Germinal center (tissue), 1 donor: Measurements from ENCODE around the gene ATG12.
A peak's percentile ranks its signal among the peaks of the same experiment; 100 is the strongest.
"Not testable (repeated sequence)": the region's sequence is repeated elsewhere in the genome, so short reads cannot be mapped to it uniquely, and the experiment has no call there.

ENCODE experiments used
- DNase-seq: peaks from one replicate; pipeline ENCODE4 v3.0.0; 2012; ENCODE audit warnings: mixed read lengths, low spot score

The ATG12 gene

GRCh38 chr5:115842952-115843351 lies 1.6 kb upstream of the ATG12 start:
- DNase-seq = no peak

DNA sequence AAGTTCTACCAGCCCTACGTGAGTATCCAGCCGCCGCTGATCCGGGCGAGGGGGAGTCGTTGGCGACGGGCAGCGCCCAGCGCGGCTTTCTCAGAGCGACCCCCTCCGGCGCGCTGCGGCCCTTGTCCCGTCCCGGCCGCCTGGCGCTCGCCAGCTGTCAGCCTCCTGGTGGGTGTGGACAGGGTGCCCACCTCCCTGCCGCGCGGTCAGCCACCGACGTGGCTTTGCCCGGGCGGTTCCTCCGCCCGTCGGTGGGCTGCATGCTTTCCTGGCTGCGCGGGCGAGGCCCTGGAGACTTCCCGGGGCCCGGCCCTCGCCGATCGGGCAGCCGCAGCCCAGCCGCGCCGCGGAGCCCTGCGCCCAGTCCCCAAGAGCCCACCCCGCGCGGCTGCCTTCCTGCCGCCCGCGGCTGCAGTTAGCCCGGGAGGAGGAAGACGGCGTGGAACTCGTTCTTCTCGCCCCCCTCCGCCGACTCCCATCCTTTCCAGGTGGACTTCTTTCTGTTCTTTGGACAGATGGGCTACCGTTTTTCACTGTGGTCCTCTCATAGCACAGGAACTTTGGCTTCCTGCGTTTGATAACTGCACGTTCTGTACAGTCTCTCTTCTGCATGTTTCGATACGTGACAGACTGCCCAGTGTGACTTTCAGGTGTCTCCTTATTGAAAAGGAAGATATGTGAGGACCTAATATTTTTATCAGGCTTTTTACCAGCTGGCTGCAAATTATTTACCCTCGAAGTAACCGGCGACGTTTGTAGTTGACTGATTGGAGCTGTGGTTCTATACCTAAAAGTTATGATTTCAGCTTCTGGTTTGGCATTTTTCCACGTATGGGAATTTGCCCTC lies 947 bp upstream of the ATG12 start:
- DNase-seq = peak; percentile 36

DNA sequence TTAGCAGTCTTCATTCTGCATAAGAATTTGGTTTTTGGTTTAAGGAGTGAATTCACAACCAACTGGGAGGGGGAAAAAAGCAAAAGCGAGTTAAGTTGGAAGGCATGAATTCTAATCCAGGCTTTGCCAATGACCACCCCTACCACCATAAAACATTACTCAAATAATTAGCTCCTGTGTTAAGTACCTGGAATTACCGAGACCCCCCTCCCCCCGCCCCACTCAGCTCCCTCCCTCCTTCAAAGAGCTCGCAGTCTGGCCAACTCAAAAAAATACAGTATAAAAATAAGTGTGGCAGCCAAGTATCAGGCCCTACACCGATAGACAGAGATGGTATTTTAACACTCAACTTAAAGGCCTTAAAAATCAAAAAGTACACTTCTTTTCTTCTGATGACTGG lies 492 bp downstream of the ATG12 start:
- DNase-seq = no peak

GRCh38 chr5:115838885-115839518 lies 2.4 kb downstream of the ATG12 start:
- DNase-seq = peak; percentile 66

- no peak for DNase-seq
These were observed 5.9 kb downstream of the ATG12 start for GRCh38 chr5:115835481-115835880.

DNA sequence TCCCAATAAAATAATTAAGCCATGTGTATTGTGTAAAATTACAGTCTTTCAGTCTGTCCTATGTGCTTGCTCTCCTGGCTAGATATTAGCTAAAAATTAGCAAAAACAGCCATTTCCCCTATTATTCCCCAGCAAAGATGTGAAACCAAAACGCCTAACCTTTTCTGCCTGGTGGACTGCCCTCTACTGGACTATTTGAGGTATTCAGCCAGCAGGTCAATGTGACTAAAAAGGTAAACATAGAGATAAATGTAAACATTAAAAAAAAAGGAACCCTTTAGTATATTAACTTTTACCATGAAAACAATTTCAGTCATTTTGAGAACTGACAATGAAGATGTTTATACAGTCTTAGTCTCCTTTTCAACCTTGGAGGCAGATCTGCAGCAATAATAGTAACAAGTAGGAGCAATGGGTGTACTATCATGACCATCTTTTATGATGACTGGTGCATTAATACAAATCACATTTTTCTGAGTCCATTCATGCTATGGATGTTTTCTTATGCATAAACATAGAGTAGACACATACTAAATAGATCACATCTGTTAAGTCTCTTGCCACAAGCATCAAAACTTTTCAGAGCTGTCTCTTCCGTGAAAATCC lies 10.1 kb downstream of the ATG12 start:
- peak; percentile 60 for DNase-seq

- no peak for DNase-seq
These were observed 11.5 kb downstream of the ATG12 start for GRCh38 chr5:115829913-115830312.

DNA sequence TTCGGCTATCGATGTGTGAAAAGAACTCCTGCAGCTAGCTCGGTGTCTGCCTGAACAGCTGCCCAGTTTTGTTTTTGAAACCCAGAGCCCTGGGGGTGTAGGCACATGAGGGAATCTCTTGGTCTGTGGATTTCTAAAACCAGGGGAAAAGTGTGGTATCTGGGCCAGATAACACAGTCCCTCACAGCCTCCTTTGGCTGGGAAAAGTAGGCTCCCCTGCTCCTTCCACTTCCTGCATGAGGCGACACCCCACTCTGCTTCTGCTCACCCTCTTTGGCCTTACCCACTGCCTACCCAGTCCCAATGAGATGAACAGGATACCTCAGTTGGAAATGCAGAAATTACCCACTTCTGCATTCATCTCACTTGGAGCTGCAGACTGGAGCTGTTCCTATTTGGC lies 15.4 kb downstream of the ATG12 start:
- no peak for DNase-seq

GRCh38 chr5:115824983-115825382 lies 16.4 kb downstream of the ATG12 start:
- DNase-seq = not testable (repeated sequence)

DNA sequence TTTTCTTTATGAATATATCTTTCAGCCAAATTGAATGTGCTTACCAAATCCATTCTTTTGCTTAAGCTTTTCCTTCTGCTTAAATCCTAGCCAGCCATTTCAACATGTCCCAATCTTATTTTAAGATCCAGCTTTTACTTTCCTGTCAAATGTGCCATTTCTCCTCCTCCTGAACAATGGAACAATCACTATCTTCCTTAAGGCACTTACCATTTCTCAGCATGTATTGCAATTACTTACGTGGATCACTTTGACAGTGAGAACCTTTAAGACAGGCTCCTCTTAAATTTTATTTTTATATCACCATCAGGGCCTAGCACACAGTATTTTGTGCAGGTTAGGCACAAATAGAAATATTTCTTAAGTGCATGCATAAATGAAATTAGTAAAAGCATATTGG lies 20.5 kb downstream of the ATG12 start:
- DNase-seq = no peak

DNA sequence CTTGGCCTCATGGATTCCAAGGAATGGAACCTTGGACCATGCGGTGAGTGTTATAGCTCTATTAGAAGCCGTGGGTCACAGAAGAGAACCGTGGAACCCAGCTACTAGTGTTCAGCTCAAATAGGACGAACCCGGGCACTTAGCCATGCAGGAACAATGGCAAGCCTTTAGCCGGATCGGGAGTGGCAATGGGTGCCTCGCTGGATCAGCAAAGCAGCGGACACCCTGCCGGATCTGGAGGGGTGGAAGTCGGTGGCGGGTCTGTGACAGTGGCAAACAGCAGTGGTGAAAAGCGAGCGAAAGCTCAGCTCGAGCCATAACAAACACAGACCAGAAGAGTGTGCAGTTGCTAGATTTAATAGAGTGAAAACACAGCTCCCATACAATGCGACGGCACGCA lies 22.5 kb downstream of the ATG12 start:
- no peak for DNase-seq

DNA sequence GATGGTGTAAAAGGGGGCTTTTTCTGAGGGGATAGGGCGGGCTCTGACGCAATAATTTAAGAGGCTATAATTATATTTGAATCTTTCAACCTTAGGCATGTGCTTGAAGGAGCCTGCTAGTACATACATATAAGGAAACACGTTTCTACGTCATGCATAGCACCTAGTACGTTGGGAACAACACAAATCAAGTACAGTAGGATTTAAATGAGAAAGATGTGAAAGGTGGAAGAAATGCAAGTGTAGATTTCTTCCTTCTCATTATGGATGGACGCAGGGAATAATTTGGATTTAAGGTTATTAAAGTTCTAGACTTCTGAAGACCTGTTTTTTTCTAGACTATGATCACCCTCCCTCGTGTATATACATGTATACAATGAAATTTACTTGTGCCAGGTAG lies 24.0 kb downstream of the ATG12 start:
- DNase-seq = no peak

DNA sequence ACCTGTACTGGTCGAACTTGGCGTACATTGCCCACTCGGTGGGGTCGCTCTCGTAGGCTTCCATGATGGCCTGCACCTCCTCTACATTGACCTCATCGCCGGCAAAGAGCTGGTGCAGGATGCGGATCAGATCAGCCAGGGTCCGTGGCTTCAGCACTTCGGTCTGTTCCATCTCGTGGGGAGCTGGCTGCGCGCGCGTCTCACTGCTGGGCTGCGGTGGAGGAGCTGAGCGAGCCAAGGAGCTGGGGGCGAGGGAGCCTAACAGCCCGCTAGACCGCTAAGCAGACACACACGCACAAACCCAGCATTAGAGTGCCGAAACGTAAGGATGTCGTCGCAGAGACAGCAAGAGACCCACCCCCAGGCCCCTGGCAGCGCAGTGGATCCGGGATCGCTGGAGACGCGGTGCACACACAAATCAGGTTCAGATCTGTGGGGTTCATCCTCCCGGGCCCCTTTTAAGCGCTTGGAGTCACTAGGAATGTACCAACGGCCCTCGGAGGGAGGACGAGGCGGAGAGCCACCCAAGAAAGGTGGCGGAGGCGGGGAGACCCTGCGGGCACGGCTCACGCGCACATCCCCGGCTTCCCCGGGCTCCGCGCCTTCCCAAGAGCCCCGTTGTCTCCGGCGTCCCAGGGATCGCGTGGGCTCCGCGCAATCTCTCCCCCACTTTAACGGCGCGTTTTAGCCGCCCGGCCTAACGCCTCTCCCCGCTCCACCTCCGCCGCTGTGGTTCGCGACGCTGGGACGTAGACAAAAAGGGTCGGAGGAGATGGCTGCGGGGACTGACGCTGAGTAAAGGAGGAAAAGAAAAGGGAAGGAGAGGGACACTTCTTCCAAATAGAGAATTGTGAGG lies 24.9 kb downstream of the ATG12 start, which contains the start of gene CDO1:
Gene CDO1 (minus strand): TSS at position 434 of the 856 bp plus-strand sequence. CDS start 262 bp downstream, at position 172.
- DNase-seq = peak; percentile 54

DNA sequence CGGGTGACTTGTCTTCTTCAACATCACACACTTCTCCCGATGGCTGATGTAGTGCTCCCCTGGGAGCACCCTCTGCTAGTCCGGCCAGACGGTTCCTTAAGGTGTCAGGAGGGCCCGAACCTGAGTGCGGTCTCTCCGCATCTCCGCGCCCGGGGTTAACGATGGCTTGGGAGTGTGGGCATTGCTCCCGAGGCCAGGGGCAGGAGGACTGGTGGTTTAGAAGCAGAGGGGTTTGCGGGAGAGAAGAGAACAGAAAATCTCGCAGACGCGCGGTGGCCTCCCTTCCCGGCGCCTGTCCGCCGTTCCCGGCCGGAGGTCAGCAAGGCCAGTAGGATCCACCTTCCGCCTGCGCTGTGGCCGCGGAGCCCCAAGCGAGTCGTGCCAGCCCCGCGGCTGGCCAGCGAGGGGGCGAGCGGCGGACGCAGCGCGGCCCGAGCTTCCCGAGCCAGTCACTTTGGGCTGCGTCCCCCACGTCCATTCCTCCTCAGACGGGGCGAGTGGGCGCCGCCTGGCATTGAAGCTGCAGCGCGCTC lies 25.6 kb downstream of the ATG12 start:
- peak; percentile 27 for DNase-seq

- DNase-seq = no peak
These were observed 26.2 kb downstream of the ATG12 start for GRCh38 chr5:115815006-115815692.

- no peak for DNase-seq
These were observed 27.6 kb downstream of the ATG12 start for GRCh38 chr5:115813719-115814118.

DNA sequence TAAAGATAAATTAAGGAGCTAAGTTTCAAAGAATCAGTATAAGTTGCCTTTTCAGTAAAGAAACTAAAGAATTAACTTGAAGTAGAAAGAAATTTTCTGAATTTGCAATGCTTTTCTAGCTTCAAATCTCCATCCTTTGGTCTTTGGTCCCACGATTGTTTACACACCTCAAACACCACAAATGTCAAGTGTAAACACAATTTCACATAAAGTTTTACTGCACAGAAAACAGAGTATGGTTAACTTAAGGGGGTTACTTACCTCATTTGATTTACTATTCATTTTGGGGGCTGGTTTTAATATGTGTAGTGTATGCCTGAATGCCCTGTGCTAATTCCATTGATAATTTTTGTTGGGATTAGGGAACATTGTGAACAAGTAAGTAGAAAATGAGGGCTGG lies 29.0 kb downstream of the ATG12 start:
- no peak for DNase-seq

- no peak for DNase-seq
These were observed 30.0 kb downstream of the ATG12 start for GRCh38 chr5:115811406-115811805.

DNA sequence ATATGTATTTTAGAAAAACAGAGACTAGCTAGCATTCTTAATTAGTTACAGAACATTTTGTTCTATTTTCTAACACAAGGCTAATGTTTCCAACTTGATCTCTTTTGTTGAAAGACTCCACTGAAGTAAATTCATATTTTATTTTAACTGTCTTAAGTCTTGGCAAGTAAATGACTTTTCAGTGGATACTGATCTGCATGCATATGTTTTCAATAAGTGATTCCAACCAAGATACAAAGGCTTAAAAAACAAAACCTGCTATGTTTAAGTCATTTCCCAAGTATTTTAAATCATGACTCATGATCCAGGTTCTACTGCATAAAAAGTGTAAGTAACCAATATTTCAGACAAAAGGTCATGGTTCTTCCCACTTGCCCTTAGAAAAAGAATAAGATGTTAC lies 30.6 kb downstream of the ATG12 start:
- DNase-seq = no peak

DNA sequence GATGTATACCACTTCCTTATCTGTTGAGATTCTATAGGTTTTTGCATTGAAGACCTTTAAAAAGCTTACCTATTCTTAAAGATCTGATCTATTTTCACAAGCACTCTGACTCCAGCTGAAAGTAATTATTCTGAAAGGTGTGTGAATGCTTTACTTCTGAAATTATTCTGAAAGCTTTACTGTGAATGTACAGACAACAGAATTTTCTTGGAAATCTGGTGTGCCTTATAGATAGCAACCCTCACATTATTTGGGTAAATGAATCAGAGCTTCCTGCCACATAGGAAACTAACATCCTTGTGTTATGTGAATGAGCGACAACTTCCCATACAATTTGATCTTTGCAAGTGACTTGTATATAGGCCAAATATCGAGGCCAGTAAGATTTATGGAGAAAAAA lies 31.4 kb downstream of the ATG12 start:
- no peak for DNase-seq

- not testable (repeated sequence) for DNase-seq
These were observed 33.3 kb downstream of the ATG12 start for GRCh38 chr5:115808066-115808465.
